Measurements from ENCODE around the gene TINAGL1. TPM values are rescaled to one million over a fixed set of nuclear protein-coding genes. Genes with fewer than 3 reads are reported as not detected.

The TINAGL1 gene
- total and polyA plus RNA-seq, 10 of the 15 experiments (the other 5 are each of a cell fraction or from before 2014, with no cell fraction given) = 0.20 to 0.49 (median 0.23) TPM; not detected in 7

- TF ChIP-seq ATF2 (IDR thresholded peaks at IDR 0.05; ENCODE audit: low read length) (no peak), MYB (IDR thresholded peaks at IDR 0.05; ENCODE audit: borderline replicate concordance, low read depth, low read length) (no peak), ZNF622 (IDR thresholded peaks at IDR 0.05) (no peak), NFYB (IDR thresholded peaks at IDR 0.05; ENCODE audit: insufficient read depth, low read depth, low read length) (no peak), MEF2A (IDR thresholded peaks at IDR 0.05; ENCODE audit: insufficient read depth, low read depth, low read length) (no peak), POLR2AphosphoS5 (IDR thresholded peaks at IDR 0.05; ENCODE audit: low read length) (no peak), CBX3 (IDR thresholded peaks at IDR 0.05; ENCODE audit: borderline replicate concordance, low read depth) (no peak), JUNB (IDR thresholded peaks at IDR 0.05) (no peak), PML (IDR thresholded peaks at IDR 0.05; ENCODE audit: low read length) (no peak), CHD4 (IDR thresholded peaks at IDR 0.05) (no peak), PAX8 (IDR thresholded peaks at IDR 0.05) (no peak)
Observed at GRCh38 chr1:31625561-31626222, 49.4 kb downstream of the TINAGL1 start (continued).

All from GM12878 (cell line).